ENCODE measurements around the gene TMEM130. TPM values are rescaled to one million over a fixed set of nuclear protein-coding genes. Genes with fewer than 3 reads are reported as not detected.

TMEM130 gene
- total RNA-seq, 6 experiments from 2014 or later, result 5.6 to 13.1 (median 11.8) TPM

- peaks cover 36% of the 10 kb centered on the region; the same call in 1 of the 2 replicates for H3K36me3 Mint-ChIP-seq (ENCODE audit: low read depth)
- no peak overlapping the region for H3K4me3 Mint-ChIP-seq
- no peaks in the 10 kb centered on the region for H3K9me3 Mint-ChIP-seq
- H3K27me3 Mint-ChIP-seq (ENCODE audit: insufficient read depth), result no peaks in the 10 kb centered on the region; the same call in 1 of the 2 replicates
- DNase-seq, result no peak
- TF ChIP-seq, protein P1, sequence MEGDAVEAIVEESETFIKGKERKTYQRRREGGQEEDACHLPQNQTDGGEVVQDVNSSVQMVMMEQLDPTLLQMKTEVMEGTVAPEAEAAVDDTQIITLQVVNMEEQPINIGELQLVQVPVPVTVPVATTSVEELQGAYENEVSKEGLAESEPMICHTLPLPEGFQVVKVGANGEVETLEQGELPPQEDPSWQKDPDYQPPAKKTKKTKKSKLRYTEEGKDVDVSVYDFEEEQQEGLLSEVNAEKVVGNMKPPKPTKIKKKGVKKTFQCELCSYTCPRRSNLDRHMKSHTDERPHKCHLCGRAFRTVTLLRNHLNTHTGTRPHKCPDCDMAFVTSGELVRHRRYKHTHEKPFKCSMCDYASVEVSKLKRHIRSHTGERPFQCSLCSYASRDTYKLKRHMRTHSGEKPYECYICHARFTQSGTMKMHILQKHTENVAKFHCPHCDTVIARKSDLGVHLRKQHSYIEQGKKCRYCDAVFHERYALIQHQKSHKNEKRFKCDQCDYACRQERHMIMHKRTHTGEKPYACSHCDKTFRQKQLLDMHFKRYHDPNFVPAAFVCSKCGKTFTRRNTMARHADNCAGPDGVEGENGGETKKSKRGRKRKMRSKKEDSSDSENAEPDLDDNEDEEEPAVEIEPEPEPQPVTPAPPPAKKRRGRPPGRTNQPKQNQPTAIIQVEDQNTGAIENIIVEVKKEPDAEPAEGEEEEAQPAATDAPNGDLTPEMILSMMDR (IDR thresholded peaks at IDR 0.05), result no peak
- H3K4me1 Mint-ChIP-seq (ENCODE audit: low read depth), result peaks cover 7% of the 10 kb centered on the region
- no peak overlapping the region for H3K27ac Mint-ChIP-seq
Observed at GRCh38 chr7:98910427-98910826, 40.6 kb upstream of the TMEM130 start.

- no peaks in the 10 kb centered on the region for H3K9me3 Mint-ChIP-seq
- H3K4me1 Mint-ChIP-seq (ENCODE audit: low read depth), result peaks cover 7% of the 10 kb centered on the region
Observed at GRCh38 chr7:98909487-98909886, 39.7 kb upstream of the TMEM130 start.

GRCh38 chr7:98908585-98908984 is 38.8 kb upstream of the TMEM130 start:
- Mint-ChIP-seq H3K4me1 (ENCODE audit: low read depth) (peaks cover 4% of the 10 kb centered on the region), H3K9me3 (no peaks in the 10 kb centered on the region), H3K27me3 (ENCODE audit: insufficient read depth) (peaks cover under 1% of the 10 kb centered on the region; the same call in 1 of the 2 replicates), H3K36me3 (ENCODE audit: low read depth) (peaks cover 48% of the 10 kb centered on the region), H3K27ac (no peak overlapping the region), H3K4me3 (no peak overlapping the region)
- no peak for DNase-seq
- TF ChIP-seq, protein P1 (IDR thresholded peaks at IDR 0.05), result no peak

More at GRCh38 chr7:98909487-98909886, 39.7 kb upstream of the TMEM130 start:
- TF ChIP-seq, protein P1 (IDR thresholded peaks at IDR 0.05), result no peak
- Mint-ChIP-seq H3K27ac (no peak overlapping the region), H3K4me3 (no peak overlapping the region), H3K27me3 (ENCODE audit: insufficient read depth) (no peaks in the 10 kb centered on the region; the same call in 1 of the 2 replicates), H3K36me3 (ENCODE audit: low read depth) (peaks cover 45% of the 10 kb centered on the region; the same call in 1 of the 2 replicates)
- no peak for DNase-seq

DNA sequence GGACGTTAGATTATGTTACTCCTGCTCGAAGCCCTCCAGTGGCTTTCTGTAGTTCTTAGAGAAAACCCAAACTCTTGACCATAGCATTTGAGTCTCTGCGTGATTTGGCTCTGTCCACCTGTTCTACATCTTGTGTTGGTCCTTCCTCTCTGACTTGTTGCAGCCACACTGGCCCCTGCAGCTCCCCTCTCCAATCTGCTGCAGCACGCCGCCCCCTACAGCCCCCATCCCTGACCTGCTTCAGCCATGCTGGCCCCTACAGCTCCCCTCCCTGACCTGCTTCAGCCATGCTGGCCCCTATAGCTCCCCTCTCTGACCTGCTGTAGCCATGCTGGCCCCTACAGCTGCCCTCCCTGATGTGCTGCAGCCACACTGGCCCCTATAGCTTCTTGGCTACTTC is 37.8 kb upstream of the TMEM130 start:
- Mint-ChIP-seq H3K27ac (no peak overlapping the region), H3K9me3 (no peaks in the 10 kb centered on the region), H3K4me1 (ENCODE audit: low read depth) (no peaks in the 10 kb centered on the region), H3K4me3 (no peak overlapping the region), H3K36me3 (ENCODE audit: low read depth) (peaks cover 44% of the 10 kb centered on the region), H3K27me3 (ENCODE audit: insufficient read depth) (peaks cover 2% of the 10 kb centered on the region; the same call in 1 of the 2 replicates)
- TF ChIP-seq, protein P1 (IDR thresholded peaks at IDR 0.05), result peak; percentile 25
- DNase-seq, result no peak

- no peak overlapping the region for H3K27ac Mint-ChIP-seq
- H3K9me3 Mint-ChIP-seq, result no peaks in the 10 kb centered on the region
- TF ChIP-seq, protein P1 (IDR thresholded peaks at IDR 0.05), result no peak
- H3K36me3 Mint-ChIP-seq (ENCODE audit: low read depth), result peaks cover 57% of the 10 kb centered on the region
- no peak overlapping the region for H3K4me3 Mint-ChIP-seq
- DNase-seq, result no peak
- H3K27me3 Mint-ChIP-seq (ENCODE audit: insufficient read depth), result peaks cover 2% of the 10 kb centered on the region; the same call in 1 of the 2 replicates
- H3K4me1 Mint-ChIP-seq (ENCODE audit: low read depth), result no peaks in the 10 kb centered on the region
Observed at GRCh38 chr7:98903246-98903645, 33.4 kb upstream of the TMEM130 start.
